ENCODE measurements around the gene EEF2K.
"Not testable (repeated sequence)": the region's sequence is repeated elsewhere in the genome, so short reads cannot be mapped to it uniquely, and the experiment has no call there.

Gene EEF2K

GRCh38 chr16:22190081-22190775, 15.8 kb upstream of the EEF2K start:
- DNase-seq: peak; percentile 100

- DNase-seq: peak; percentile 100
These were observed 15.1 kb upstream of the EEF2K start for GRCh38 chr16:22190776-22191531.

GRCh38 chr16:22191532-22192260, 14.4 kb upstream of the EEF2K start:
- DNase-seq: peak; percentile 73

- peak; percentile 77 for DNase-seq
These were observed 13.6 kb upstream of the EEF2K start for GRCh38 chr16:22192261-22193062.

GRCh38 chr16:22193063-22193411, 13.0 kb upstream of the EEF2K start:
- no peak for DNase-seq

GRCh38 chr16:22194707-22195444, 11.2 kb upstream of the EEF2K start:
- no peak for DNase-seq

GRCh38 chr16:22195445-22195694, 10.7 kb upstream of the EEF2K start:
- DNase-seq: no peak

GRCh38 chr16:22195695-22196558, 10.2 kb upstream of the EEF2K start:
- peak; percentile 94 for DNase-seq

GRCh38 chr16:22196559-22197168, 9.4 kb upstream of the EEF2K start:
- not testable (repeated sequence) for DNase-seq

- DNase-seq: no peak
These were observed 7.4 kb upstream of the EEF2K start for GRCh38 chr16:22198547-22199293.

GRCh38 chr16:22202261-22202637, 3.8 kb upstream of the EEF2K start:
- DNase-seq: no peak

GRCh38 chr16:22203091-22203490, 3.0 kb upstream of the EEF2K start:
- no peak for DNase-seq

- DNase-seq: no peak
These were observed 1.9 kb upstream of the EEF2K start for GRCh38 chr16:22204091-22204655.

GRCh38 chr16:22205577-22206012, 483 bp upstream of the EEF2K start:
- no peak for DNase-seq

GRCh38 chr16:22206842-22207714, 1.0 kb downstream of the EEF2K start:
- DNase-seq: no peak

GRCh38 chr16:22207715-22208360, 1.8 kb downstream of the EEF2K start:
- DNase-seq: no peak

- DNase-seq: no peak
These were observed 4.2 kb downstream of the EEF2K start for GRCh38 chr16:22210285-22210684.

GRCh38 chr16:22210854-22211253, 4.8 kb downstream of the EEF2K start:
- DNase-seq: no peak

All from NCI-H510A treated with DMSO at 0.1 percent for 48 hours (cell line).